OCI-LY7 (cell line): ENCODE data around the gene KIR2DL3. TPM values are rescaled to one million over a fixed set of nuclear protein-coding genes. Genes with fewer than 3 reads are reported as not detected.
"Not testable (repeated sequence)": the region's sequence is repeated elsewhere in the genome, so short reads cannot be mapped to it uniquely, and the experiment has no call there.

Experiments used
- BruUV-seq: library from RNA; stranded (reverse); fragments of 400-500 nt; replicated peaks from 2 replicates; lab custom pipeline; 2021; lab: Mats Ljungman, UMichigan
- CTCF ChIA-PET: fragments of 300-600 bp; sonication (Branson Sonifier 250); formaldehyde crosslinking; loops from one replicate; lab custom pipeline; 2022; ENCODE audit warnings: antibody characterized with exemption; ENCODE audit not compliant: unreplicated experiment; lab: Charles Lee
- POLR2A ChIA-PET: fragments of 300-600 bp; sonication (Branson Sonifier 250); formaldehyde crosslinking; loops from one replicate; lab custom pipeline; 2022; ENCODE audit warnings: antibody characterized with exemption; lab: Charles Lee
- DNase-seq: peaks from one replicate; pipeline ENCODE4 v3.0.0-alpha.2; 2015; ENCODE audit warnings: low spot score
- H2AFZ ChIP-seq: fragments of 200-600 bp; sonication (generic), shearing (Covaris generic); 2 replicates; pipeline ENCODE4 v1.6.1; 2014; ENCODE audit warnings: mild to moderate bottlenecking, antibody characterized with exemption, low read length, moderate library complexity
- H3K27ac ChIP-seq: fragments of 200-600 bp; sonication (generic); 2 replicates; pipeline ENCODE4 v1.5.1; 2014; ENCODE audit warnings: mixed run types, low read depth, mild to moderate bottlenecking, moderate library complexity, low read length, inconsistent platforms; ENCODE audit not compliant: poor library complexity, severe bottlenecking
- H3K36me3 ChIP-seq: fragments of 200-600 bp; sonication (generic); 2 replicates; pipeline ENCODE4 v1.6.1; 2014; ENCODE audit warnings: mild to moderate bottlenecking, antibody characterized with exemption, low read length, moderate library complexity, mixed read lengths; ENCODE audit not compliant: insufficient read depth
- H3K4me1 ChIP-seq: fragments of 200-600 bp; sonication (generic); 2 replicates; pipeline ENCODE4 v1.5.1; 2014; ENCODE audit warnings: mild to moderate bottlenecking, low read length; ENCODE audit not compliant: insufficient read depth, poor library complexity, severe bottlenecking
- H3K4me2 ChIP-seq: fragments of 200-600 bp; sonication (generic); 2 replicates; pipeline ENCODE4 v1.6.1; 2014; ENCODE audit warnings: mild to moderate bottlenecking, low read length
- H3K4me3 ChIP-seq: fragments of 200-600 bp; sonication (generic); 2 replicates; pipeline ENCODE4 v1.5.1; 2014; ENCODE audit warnings: mild to moderate bottlenecking, low read depth, low read length; ENCODE audit not compliant: poor library complexity, severe bottlenecking
- H3K79me2 ChIP-seq: fragments of 200-600 bp; sonication (generic); 2 replicates; pipeline ENCODE4 v1.6.1; 2016; ENCODE audit warnings: low read depth, mild to moderate bottlenecking, low read length, moderate library complexity, mixed read lengths; ENCODE audit not compliant: insufficient read depth
- H3K9me2 ChIP-seq: fragments of 200-600 bp; sonication (generic); 2 replicates; pipeline ENCODE4 v1.6.1; 2016; ENCODE audit warnings: mild to moderate bottlenecking, low read length, mixed read lengths; ENCODE audit not compliant: insufficient read depth
- H3K9me3 ChIP-seq: fragments of 200-600 bp; sonication (generic); 2 replicates; pipeline ENCODE4 v1.6.1; 2014; ENCODE audit warnings: mild to moderate bottlenecking, mixed run types, low read length, mixed read lengths
- H4K20me1 ChIP-seq: fragments of 200-600 bp; sonication (generic); 2 replicates; pipeline ENCODE4 v1.6.1; 2014; ENCODE audit warnings: mild to moderate bottlenecking, antibody characterized with exemption, low read length, moderate library complexity, mixed read lengths; ENCODE audit not compliant: insufficient read depth
- CTCF ChIP-seq: fragments of 200-600 bp; sonication (generic); conservative IDR thresholded peaks from 2 replicates; pipeline ENCODE4 v1.5.1; 2014; ENCODE audit warnings: mild to moderate bottlenecking, antibody characterized with exemption, low read length, moderate library complexity, mixed read lengths
- EZH2phosphoT487 ChIP-seq: fragments of 200-600 bp; sonication (generic); IDR thresholded peaks from 2 replicates; pipeline ENCODE4 v1.6.1; 2018; ENCODE audit warnings: low read depth, borderline replicate concordance, mild to moderate bottlenecking, mixed run types, antibody characterized with exemption, low read length, moderate library complexity, mixed read lengths
- intact Hi-C: fragments of 100-400 bp; cut with micrococcal nuclease; formaldehyde crosslinking; loops from one replicate; pipeline ENCODE4 v1.10.0; 2022; ENCODE audit not compliant: unreplicated experiment
- total RNA-seq, 2 experiments: library from RNA; depleted of rRNA in 1 of 2; stranded (reverse); fragments of >200 nt in 1 of 2; shearing (Covaris generic) in 1 of 2; gene quantifications; 2 replicates each; pipeline ENCODE4 v1.2.3, GENCODE V29; 2014 to 2022

Gene KIR2DL3
- total RNA-seq, 2 experiments from 2014 or later = not detected

- ChIA-PET POLR2A (no interaction called here), CTCF (no interaction called here)
- no peak overlapping the region for H3K4me2 ChIP-seq
- H4K20me1 ChIP-seq = no peaks in the 10 kb centered on the region
- no peak for DNase-seq
- intact Hi-C loops = no loop called here
- no peak overlapping the region for H2AFZ ChIP-seq
- no peaks in the 10 kb centered on the region for H3K36me3 ChIP-seq
- H3K4me3 ChIP-seq = no peak overlapping the region
- H3K9me3 ChIP-seq = no peaks in the 10 kb centered on the region
- no peaks in the 10 kb centered on the region for H3K9me2 ChIP-seq
- BruUV-seq = no TSS peak
- no peaks in the 10 kb centered on the region for H3K4me1 ChIP-seq
- no peak for TF ChIP-seq CTCF
- TF ChIP-seq EZH2phosphoT487 = no peak
- no peaks in the 10 kb centered on the region for H3K79me2 ChIP-seq
- H3K27ac ChIP-seq = no peak overlapping the region
Measured at GRCh38 chr19:54694648-54695047, 43.7 kb upstream of the KIR2DL3 start.

- no peak for DNase-seq
- Histone ChIP-seq H3K9me3 (no peaks in the 10 kb centered on the region), H3K4me3 (no peak overlapping the region), H3K4me1 (no peaks in the 10 kb centered on the region), H3K36me3 (no peaks in the 10 kb centered on the region), H3K79me2 (no peaks in the 10 kb centered on the region), H3K27ac (no peak overlapping the region), H2AFZ (no peak overlapping the region), H4K20me1 (no peaks in the 10 kb centered on the region), H3K9me2 (no peaks in the 10 kb centered on the region), H3K4me2 (no peak overlapping the region)
- POLR2A ChIA-PET = no interaction called here
- intact Hi-C loops = no loop called here
- TF ChIP-seq EZH2phosphoT487 = no peak
- TF ChIP-seq CTCF = no peak
- CTCF ChIA-PET = no interaction called here
- BruUV-seq = no TSS peak
Measured at GRCh38 chr19:54696117-54696548, 42.2 kb upstream of the KIR2DL3 start.

GRCh38 chr19:54696766-54697165 lies 41.5 kb upstream of the KIR2DL3 start:
- Histone ChIP-seq H2AFZ (no peak overlapping the region), H3K27ac (no peak overlapping the region), H3K79me2 (no peaks in the 10 kb centered on the region), H3K9me2 (no peaks in the 10 kb centered on the region), H3K4me1 (no peaks in the 10 kb centered on the region), H3K9me3 (no peaks in the 10 kb centered on the region), H4K20me1 (no peaks in the 10 kb centered on the region), H3K36me3 (no peaks in the 10 kb centered on the region), H3K4me3 (no peak overlapping the region), H3K4me2 (no peak overlapping the region)
- intact Hi-C loops = no loop called here
- DNase-seq = no peak
- ChIA-PET POLR2A (no interaction called here), CTCF (no interaction called here)
- no TSS peak for BruUV-seq
- no peak for TF ChIP-seq CTCF
- no peak for TF ChIP-seq EZH2phosphoT487

GRCh38 chr19:54697716-54698115 lies 40.6 kb upstream of the KIR2DL3 start:
- H3K36me3 ChIP-seq, H4K20me1 ChIP-seq, H3K4me3 ChIP-seq, H3K27ac ChIP-seq, H3K9me2 ChIP-seq, DNase-seq, intact Hi-C loops, H3K4me2 ChIP-seq, BruUV-seq, H3K4me1 ChIP-seq, H2AFZ ChIP-seq, H3K9me3 ChIP-seq, H3K79me2 ChIP-seq: not testable (repeated sequence)
- POLR2A ChIA-PET = interaction anchor here (0.6 kb wide), 1 partner anchor 370 kb away, joined by 4 read pairs; no protein-coding TSS in a partner anchor
- CTCF ChIA-PET = interaction anchor here (0.5 kb wide), 1 partner anchor 23 kb away, joined by 4 read pairs; no protein-coding TSS in a partner anchor
